DND-41 (cell line): Measurements from ENCODE around the gene MCCC2.
"Not testable (repeated sequence)": the region's sequence is repeated elsewhere in the genome, so short reads cannot be mapped to it uniquely, and the experiment has no call there.

ENCODE experiments used
- CTCF ChIP-seq: IDR thresholded peaks from 2 replicates; pipeline ENCODE4 v1.5.1; 2012; ENCODE audit warnings: borderline replicate concordance, low read length, moderate library complexity, mild to moderate bottlenecking; ENCODE audit not compliant: poor library complexity, severe bottlenecking; ENCODE audit errors: extremely low read depth
- EZH2 ChIP-seq: IDR thresholded peaks from 3 replicates; pipeline ENCODE4 v1.6.1; 2012; ENCODE audit warnings: borderline replicate concordance, low read depth, mild to moderate bottlenecking, moderate library complexity, low read length, inconsistent platforms; ENCODE audit not compliant: severe bottlenecking

DNA sequence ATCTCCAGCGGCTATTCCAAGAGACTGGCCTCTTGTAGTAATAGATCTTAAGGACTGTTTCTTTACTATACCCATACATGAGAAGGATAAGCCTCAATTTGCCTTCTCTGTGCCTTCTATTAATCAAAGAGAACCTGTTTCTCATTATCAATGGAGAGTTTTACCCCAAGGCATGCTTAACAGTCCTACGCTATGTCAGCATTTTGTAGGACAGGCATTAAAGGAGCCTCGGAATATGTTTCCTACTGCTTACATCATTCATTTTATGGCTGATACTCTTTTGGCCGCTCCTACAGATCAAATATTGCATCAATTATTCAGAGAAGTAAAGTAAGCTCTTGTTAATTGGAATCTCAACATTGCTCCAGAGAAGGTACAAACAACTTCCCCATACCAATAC, 11.6 kb upstream of the MCCC2 start:
- not testable (repeated sequence) for TF ChIP-seq CTCF, EZH2
